Measurements from ENCODE around the gene GRM3. TPM values are rescaled to one million over a fixed set of nuclear protein-coding genes. Genes with fewer than 3 reads are reported as not detected.

GRM3 gene
- total and polyA plus RNA-seq, 2 donors (not counting 3 experiments of a cell fraction or from before 2014, with no cell fraction given): not detected

- ChIA-PET CTCF (no interaction called here), POLR2A (no interaction called here)
- Histone ChIP-seq H3K9me3 (replicated peaks; ENCODE audit: control insufficient read depth, insufficient read depth, low read length) (no peaks in the 10 kb centered on the region), H3K4me2 (ENCODE audit: insufficient read depth, low read length) (no peak overlapping the region), H3K27ac (ENCODE audit: insufficient read depth, low read depth, low read length) (no peak overlapping the region), H3K4me1 (ENCODE audit: control insufficient read depth, extremely low read depth, insufficient read depth, low read length) (no peaks in the 10 kb centered on the region), H3K36me3 (ENCODE audit: control insufficient read depth in 2 of 2, extremely low read depth in 1 of 2, insufficient read depth in 2 of 2, low read length in 2 of 2) (no peaks in the 10 kb centered on the region), H4K20me1 (replicated peaks; ENCODE audit: control insufficient read depth, extremely low read depth, insufficient read depth, low read length) (no peaks in the 10 kb centered on the region), H3K27me3 (ENCODE audit: control insufficient read depth in 2 of 2, insufficient read depth in 2 of 2, low read length in 2 of 2) (peaks cover 9 to 22% of the 10 kb centered on the region in 2 experiments), H3K79me2 (ENCODE audit: control insufficient read depth, insufficient read depth, low read length) (no peaks in the 10 kb centered on the region), H2AFZ (ENCODE audit: low read depth, low read length) (no peak overlapping the region), H3K4me3 (replicated peaks in 1 of 3; ENCODE audit: insufficient read depth in 1 of 3, low read depth in 1 of 3, low read length in 3 of 3) (no peak overlapping the region), H3K9me1 (replicated peaks; ENCODE audit: control insufficient read depth, extremely low read depth, insufficient read depth, low read length) (no peaks in the 10 kb centered on the region), H3K9ac (replicated peaks; ENCODE audit: extremely low read depth, insufficient read depth, low read length) (no peak overlapping the region)
- intact Hi-C loops (cut with micrococcal nuclease) (no loop called here), dilution Hi-C loops (cut with MboI; ENCODE audit: extremely low pct_ligation_motif_present, low sequenced_read_pairs) (no loop called here)
- BruUV-seq (replicated peaks): no TSS peak
- TF ChIP-seq CTCF (IDR thresholded peaks at IDR 0.05; ENCODE audit: extremely low read depth in 1 of 2, insufficient read depth in 1 of 2, low read depth in 1 of 2, low read length in 2 of 2) (no peak), FOS (IDR thresholded peaks at IDR 0.05; ENCODE audit: borderline replicate concordance, insufficient read depth, low read length) (no peak), MAX (IDR thresholded peaks at IDR 0.05; ENCODE audit: insufficient read depth, insufficient read length) (no peak), POLR2AphosphoS5 (IDR thresholded peaks at IDR 0.05; ENCODE audit: insufficient read depth, low read depth, low read length) (no peak), MYC (IDR thresholded peaks at IDR 0.05; ENCODE audit: low read depth, low read length) (no peak), POLR2A (IDR thresholded peaks at IDR 0.05; ENCODE audit: low read depth, low read length) (no peak), JUN (IDR thresholded peaks at IDR 0.05; ENCODE audit: borderline replicate concordance, insufficient read depth, insufficient read length, low read depth) (no peak), EZH2 (IDR thresholded peaks at IDR 0.05; ENCODE audit: borderline replicate concordance, low read depth, low read length, severe bottlenecking) (no peak), GATA2 (IDR thresholded peaks at IDR 0.05; ENCODE audit: insufficient read depth, insufficient read length, low read depth, low read length) (no peak)
- DNase-seq (ENCODE audit: low read depth, low spot score) (no peak), FAIRE-seq (no peak)
Observed at GRCh38 chr7:86644282-86645224, 844 bp downstream of the GRM3 start.
